ENCODE data around the gene CEBPG.
A peak's percentile ranks its signal among the peaks of the same experiment; 100 is the strongest.

The CEBPG gene

GRCh38 chr19:33365691-33366090, 7.8 kb upstream of the CEBPG start:
- TF ChIP-seq CTCF (conservative IDR thresholded peaks at IDR 0.05) (no peak), ZFX (IDR thresholded peaks at IDR 0.05) (no peak)

GRCh38 chr19:33366127-33366526, 7.4 kb upstream of the CEBPG start:
- no peak overlapping the region for H3K27ac ChIP-seq
- TF ChIP-seq CTCF (conservative IDR thresholded peaks at IDR 0.05), result no peak
- TF ChIP-seq ZFX (IDR thresholded peaks at IDR 0.05), result no peak

More at GRCh38 chr19:33365691-33366090, 7.8 kb upstream of the CEBPG start:
- H3K27ac ChIP-seq, result no peak overlapping the region

- TF ChIP-seq ZFX (IDR thresholded peaks at IDR 0.05), result no peak
- TF ChIP-seq CTCF (conservative IDR thresholded peaks at IDR 0.05), result no peak
- no peak overlapping the region for H3K27ac ChIP-seq
These were observed 6.6 kb upstream of the CEBPG start for GRCh38 chr19:33366897-33367296.

GRCh38 chr19:33368074-33368864, 5.2 kb upstream of the CEBPG start:
- no peak for TF ChIP-seq CTCF (conservative IDR thresholded peaks at IDR 0.05)
- TF ChIP-seq ZFX (IDR thresholded peaks at IDR 0.05), result no peak
- H3K27ac ChIP-seq, result no peak overlapping the region

- TF ChIP-seq ZFX (IDR thresholded peaks at IDR 0.05) (no peak), CTCF (conservative IDR thresholded peaks at IDR 0.05) (no peak)
- H3K27ac ChIP-seq, result no peak overlapping the region
These were observed 2.7 kb upstream of the CEBPG start for GRCh38 chr19:33370783-33371182.

GRCh38 chr19:33374236-33374714, 766 bp downstream of the CEBPG start:
- H3K27ac ChIP-seq, result peak overlapping the region; percentile 98
- peak; percentile 27; the same call in 1 of the 2 replicates for TF ChIP-seq CTCF (conservative IDR thresholded peaks at IDR 0.05)
- TF ChIP-seq ZFX (IDR thresholded peaks at IDR 0.05), result no peak

GRCh38 chr19:33375156-33375836, 1.8 kb downstream of the CEBPG start:
- no peak overlapping the region; the same call in 1 of the 2 replicates for H3K27ac ChIP-seq

More at GRCh38 chr19:33375156-33375836, 1.8 kb downstream of the CEBPG start:
- TF ChIP-seq CTCF (conservative IDR thresholded peaks at IDR 0.05) (no peak), ZFX (IDR thresholded peaks at IDR 0.05) (no peak)
